Activated naive CD4-positive, alpha-beta T cell treated with anti-CD3 and anti-CD28 coated beads for 36 hours (primary cell): Measurements from ENCODE around the gene NOP14. TPM values are rescaled to one million over a fixed set of nuclear protein-coding genes. Genes with fewer than 3 reads are reported as not detected.
A peak's percentile ranks its signal among the peaks of the same experiment; 100 is the strongest.
"Not testable (repeated sequence)": the region's sequence is repeated elsewhere in the genome, so short reads cannot be mapped to it uniquely, and the experiment has no call there.

Experiments used
- CTCF ChIA-PET: fragments of 350-600 bp; sonication (Branson Sonifier 250); formaldehyde crosslinking; loops from one replicate; lab custom pipeline; 2021; ENCODE audit warnings: antibody characterized with exemption; lab: Charles Lee
- DNase-seq: peaks from one replicate; pipeline ENCODE4 v3.0.0-alpha.2; 2020
- H3K27ac Mint-ChIP-seq: one replicate; pipeline ENCODE4 v1.8.0; 2021; ENCODE audit warnings: mild to moderate bottlenecking, mixed read lengths
- H3K27me3 Mint-ChIP-seq: one replicate; pipeline ENCODE4 v1.8.0; 2021; ENCODE audit warnings: low read depth, mixed read lengths
- H3K36me3 Mint-ChIP-seq: one replicate; pipeline ENCODE4 v1.8.0; 2021; ENCODE audit warnings: low read depth, mixed read lengths
- H3K4me1 Mint-ChIP-seq: one replicate; pipeline ENCODE4 v1.8.0; 2021; ENCODE audit warnings: low read depth, mixed read lengths
- H3K4me3 Mint-ChIP-seq: one replicate; pipeline ENCODE4 v1.8.0; 2021; ENCODE audit warnings: mild to moderate bottlenecking, moderate library complexity, mixed read lengths
- H3K9me3 Mint-ChIP-seq: one replicate; pipeline ENCODE4 v1.8.0; 2021; ENCODE audit warnings: mixed read lengths
- intact Hi-C: fragments of 100-400 bp; cut with micrococcal nuclease; formaldehyde crosslinking; loops from one replicate; pipeline ENCODE4 v1.15.1; 2023
- total RNA-seq, 2 experiments: library from RNA; stranded (reverse); gene quantifications; one replicate each; pipeline ENCODE4 v1.2.3, GENCODE V29; 2021

Gene NOP14
- total RNA-seq, 2 experiments from 2014 or later = 48.3 to 55.1 TPM

DNA sequence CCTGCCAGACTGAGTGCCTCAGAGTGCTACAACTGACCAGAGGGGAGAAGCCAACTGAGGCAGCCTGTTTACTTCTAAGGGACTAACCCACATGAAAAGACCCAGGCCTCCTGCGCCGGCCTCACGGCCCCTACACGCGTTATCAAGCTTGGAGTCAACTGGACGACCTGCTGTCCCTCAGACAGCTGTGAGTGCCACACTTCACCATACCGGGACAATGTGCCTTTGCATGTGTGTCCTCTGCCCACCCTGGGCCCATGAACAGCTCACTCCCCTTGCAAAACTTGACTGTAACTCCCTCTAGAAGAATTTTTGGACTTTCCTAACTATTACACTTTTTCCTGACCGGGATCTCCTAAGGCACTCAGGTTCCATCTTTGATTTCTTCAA lies 1.8 kb downstream of the NOP14 start:
- H3K36me3 Mint-ChIP-seq = peaks cover 16% of the 10 kb centered on the region
- peak overlapping the region; percentile 80 for H3K4me3 Mint-ChIP-seq
- intact Hi-C loops = loop anchor here (5.0 to 10.0 kb wide), 3 partner anchors 126 to 1087 kb away; partner anchors contain the start of genes LRPAP1 and NSD2
- CTCF ChIA-PET = interaction anchor here (1.1 to 1.5 kb wide), 3 partner anchors 9 to 143 kb away, joined by 3 to 4 read pairs (median 3); no protein-coding TSS in a partner anchor
- no peaks in the 10 kb centered on the region for H3K27me3 Mint-ChIP-seq
- DNase-seq = peak; percentile 42
- H3K27ac Mint-ChIP-seq = peak overlapping the region; percentile 85
- H3K4me1 Mint-ChIP-seq = peaks cover 45% of the 10 kb centered on the region
- H3K9me3 Mint-ChIP-seq = no peaks in the 10 kb centered on the region

DNA sequence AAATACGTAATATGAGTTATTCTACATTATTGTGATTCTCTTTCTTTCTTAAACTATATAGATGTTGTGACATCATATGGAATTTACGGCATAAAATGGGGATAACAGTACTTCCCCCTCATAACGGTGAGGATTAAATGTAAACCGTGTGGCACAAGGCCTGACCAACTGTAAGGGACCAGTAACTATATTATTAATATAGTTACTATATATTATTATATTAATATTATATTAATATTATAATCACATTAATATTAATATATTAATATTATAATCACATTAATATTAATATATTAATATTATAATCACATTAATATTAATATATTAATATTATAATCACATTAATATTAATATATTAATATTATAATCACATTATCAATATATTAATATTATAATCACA lies 2.8 kb downstream of the NOP14 start:
- H3K27me3 Mint-ChIP-seq, H3K27ac Mint-ChIP-seq, CTCF ChIA-PET, H3K9me3 Mint-ChIP-seq, DNase-seq, H3K4me3 Mint-ChIP-seq: not testable (repeated sequence)
- intact Hi-C loops = loop anchor here (5.0 to 10.0 kb wide), 3 partner anchors 127 to 1086 kb away; partner anchors contain the start of genes LRPAP1 and NSD2
- Mint-ChIP-seq H3K36me3 (peaks cover 26% of the 10 kb centered on the region), H3K4me1 (peaks cover 54% of the 10 kb centered on the region)

DNA sequence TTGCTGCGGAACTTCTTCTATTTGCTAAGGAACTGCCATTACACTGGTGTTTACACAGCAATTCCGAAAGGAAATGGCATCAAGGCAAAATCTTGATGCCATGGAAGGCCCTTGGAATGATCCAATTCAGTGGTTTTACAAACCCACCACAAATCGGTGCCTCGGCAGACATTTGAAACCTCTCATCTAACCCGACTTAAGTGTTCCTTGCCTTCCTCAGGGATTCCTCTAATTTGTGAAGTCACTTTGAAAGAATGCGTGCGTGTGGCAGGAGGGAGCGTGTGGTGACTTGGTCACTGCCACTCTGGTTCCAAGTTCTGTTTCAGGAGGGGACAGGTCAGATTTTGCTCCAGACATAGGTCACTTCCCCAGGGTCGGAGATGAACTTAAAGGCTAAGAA lies 4.8 kb downstream of the NOP14 start:
- DNase-seq = no peak
- no peaks in the 10 kb centered on the region for H3K27me3 Mint-ChIP-seq
- peaks cover 67% of the 10 kb centered on the region for H3K4me1 Mint-ChIP-seq
- H3K27ac Mint-ChIP-seq = peak overlapping the region; percentile 52
- H3K9me3 Mint-ChIP-seq = no peaks in the 10 kb centered on the region
- CTCF ChIA-PET = no interaction called here
- no peak overlapping the region for H3K4me3 Mint-ChIP-seq
- intact Hi-C loops = no loop called here
- H3K36me3 Mint-ChIP-seq = peaks cover 42% of the 10 kb centered on the region

DNA sequence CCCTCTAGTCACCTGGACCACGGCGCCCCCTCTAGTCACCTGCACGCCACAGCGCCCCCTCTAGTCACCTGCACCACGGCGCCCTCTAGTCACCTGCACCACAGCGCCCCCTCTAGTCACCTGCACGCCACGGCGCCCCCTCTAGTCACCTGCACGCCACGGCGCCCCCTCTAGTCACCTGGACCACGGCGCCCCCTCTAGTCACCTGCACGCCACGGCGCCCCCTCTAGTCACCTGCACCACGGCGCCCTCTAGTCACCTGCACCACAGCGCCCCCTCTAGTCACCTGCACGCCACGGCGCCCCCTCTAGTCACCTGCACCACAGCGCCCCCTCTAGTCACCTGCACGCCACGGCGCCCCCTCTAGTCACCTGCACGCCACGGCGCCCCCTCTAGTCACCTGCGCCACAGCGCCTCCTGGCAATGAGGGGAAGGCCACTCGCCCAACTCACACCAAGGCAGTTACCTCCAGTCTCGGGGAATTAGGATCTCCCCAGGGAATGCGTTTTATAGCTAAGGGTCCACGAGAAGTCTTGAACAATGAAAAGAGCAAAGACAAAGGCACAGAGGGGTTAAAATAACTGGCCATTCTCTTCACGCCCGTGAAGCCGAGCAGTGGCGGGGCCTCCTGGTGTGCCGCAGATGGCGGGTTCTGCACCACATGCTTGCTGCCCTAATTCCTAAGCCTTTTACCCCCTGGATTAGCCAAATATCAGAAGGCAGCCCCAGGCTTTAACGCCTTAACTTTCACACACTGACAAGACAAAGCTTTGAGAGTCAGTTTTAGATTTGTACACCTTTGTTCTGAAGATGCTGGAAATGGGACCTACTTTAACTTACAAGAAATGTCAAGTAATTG lies 7.8 kb downstream of the NOP14 start:
- intact Hi-C loops = loop anchor here (1.0 to 2.0 kb wide), 2 partner anchors 33 to 111 kb away; no protein-coding TSS in a partner anchor
- Mint-ChIP-seq H3K4me3 (peak overlapping the region; percentile 23), H3K4me1 (peaks cover 66% of the 10 kb centered on the region), H3K27ac (peak overlapping the region; percentile 47), H3K36me3 (peaks cover 58% of the 10 kb centered on the region)
- CTCF ChIA-PET = interaction anchor here (0.5 to 4.8 kb wide), 12 partner anchors 7 to 486 kb away, joined by 3 to 53 read pairs (median 4); partner anchors contain the start of genes GRK4 and NOP14
- not testable (repeated sequence) for H3K27me3 Mint-ChIP-seq, H3K9me3 Mint-ChIP-seq, DNase-seq

DNA sequence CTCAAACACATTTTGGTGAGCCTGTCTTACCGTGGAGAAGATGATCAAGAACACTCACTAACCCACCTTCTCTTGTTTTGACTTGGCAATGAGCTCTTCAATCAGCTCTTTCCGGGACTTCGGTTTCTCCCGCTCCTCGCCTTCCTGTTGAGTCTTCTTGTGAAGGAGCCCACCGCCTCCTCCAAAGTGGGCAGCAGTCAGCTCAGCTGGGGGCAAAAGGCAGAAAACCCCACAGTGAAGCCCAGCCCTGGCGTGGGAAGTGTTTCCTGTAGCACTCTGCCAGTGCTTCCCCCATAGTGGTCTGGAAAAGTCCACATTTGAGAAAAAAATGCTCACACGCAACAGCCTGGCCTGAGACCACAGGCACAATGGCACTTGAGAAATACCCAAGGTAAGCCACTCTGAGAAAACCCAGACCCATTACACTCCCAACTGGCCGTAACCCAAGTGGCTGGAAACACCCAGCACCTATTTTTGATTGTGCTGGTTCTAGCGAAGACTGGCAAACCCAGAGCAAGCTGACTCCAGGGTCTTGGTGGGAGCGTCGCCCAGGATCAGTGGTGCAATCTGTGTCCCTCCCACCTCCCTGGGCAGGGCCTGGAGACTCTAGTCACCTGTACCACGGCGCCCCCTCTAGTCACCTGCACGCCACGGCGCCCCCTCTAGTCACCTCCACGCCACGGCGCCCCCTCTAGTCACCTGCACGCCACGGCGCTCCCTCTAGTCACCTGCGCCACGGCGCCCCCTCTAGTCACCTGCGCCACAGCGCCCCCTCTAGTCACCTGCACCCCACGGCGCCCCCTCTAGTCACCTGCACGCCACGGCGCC lies 8.6 kb downstream of the NOP14 start:
- Mint-ChIP-seq H3K27ac (peak overlapping the region; percentile 99), H3K9me3 (no peaks in the 10 kb centered on the region), H3K4me3 (peak overlapping the region; percentile 39), H3K4me1 (peaks cover 59% of the 10 kb centered on the region), H3K27me3 (no peaks in the 10 kb centered on the region), H3K36me3 (peaks cover 58% of the 10 kb centered on the region)
- peak; percentile 85 for DNase-seq
- intact Hi-C loops = loop anchor here (1.0 to 2.0 kb wide), 6 partner anchors 8 to 208 kb away; no protein-coding TSS in a partner anchor
- CTCF ChIA-PET = interaction anchor here (0.6 to 4.8 kb wide), 16 partner anchors 8 to 318 kb away, joined by 3 to 53 read pairs (median 3); partner anchors contain the start of genes GRK4 and NOP14

DNA sequence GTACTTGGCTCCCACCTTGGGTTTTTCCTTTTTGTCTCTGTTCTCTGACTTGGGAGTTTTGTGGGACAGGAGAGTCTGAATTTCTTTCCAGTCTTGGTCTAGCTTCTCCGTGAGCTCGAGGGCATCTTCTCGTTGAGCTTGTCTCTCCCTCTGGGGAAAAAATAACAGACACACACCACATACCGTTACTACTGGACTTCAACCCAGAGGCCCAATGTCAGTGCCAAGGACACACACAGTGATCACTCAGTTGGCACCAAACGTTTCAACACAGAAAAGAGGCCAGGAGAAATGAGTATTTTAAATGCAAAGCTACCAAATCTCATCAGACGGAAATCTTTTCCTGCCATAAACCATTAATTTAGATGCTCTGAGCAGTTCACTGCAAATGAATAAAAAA lies 9.7 kb downstream of the NOP14 start:
- H3K36me3 Mint-ChIP-seq = peaks cover 66% of the 10 kb centered on the region
- no peak for DNase-seq
- H3K4me1 Mint-ChIP-seq = peaks cover 50% of the 10 kb centered on the region
- intact Hi-C loops = no loop called here
- peak overlapping the region; percentile 99 for H3K27ac Mint-ChIP-seq
- H3K27me3 Mint-ChIP-seq = no peaks in the 10 kb centered on the region
- H3K9me3 Mint-ChIP-seq = no peaks in the 10 kb centered on the region
- no peak overlapping the region for H3K4me3 Mint-ChIP-seq
- CTCF ChIA-PET = interaction anchor here (0.6 to 4.8 kb wide), 14 partner anchors 8 to 319 kb away, joined by 3 to 53 read pairs (median 3); partner anchors contain the start of genes GRK4 and NOP14

DNA sequence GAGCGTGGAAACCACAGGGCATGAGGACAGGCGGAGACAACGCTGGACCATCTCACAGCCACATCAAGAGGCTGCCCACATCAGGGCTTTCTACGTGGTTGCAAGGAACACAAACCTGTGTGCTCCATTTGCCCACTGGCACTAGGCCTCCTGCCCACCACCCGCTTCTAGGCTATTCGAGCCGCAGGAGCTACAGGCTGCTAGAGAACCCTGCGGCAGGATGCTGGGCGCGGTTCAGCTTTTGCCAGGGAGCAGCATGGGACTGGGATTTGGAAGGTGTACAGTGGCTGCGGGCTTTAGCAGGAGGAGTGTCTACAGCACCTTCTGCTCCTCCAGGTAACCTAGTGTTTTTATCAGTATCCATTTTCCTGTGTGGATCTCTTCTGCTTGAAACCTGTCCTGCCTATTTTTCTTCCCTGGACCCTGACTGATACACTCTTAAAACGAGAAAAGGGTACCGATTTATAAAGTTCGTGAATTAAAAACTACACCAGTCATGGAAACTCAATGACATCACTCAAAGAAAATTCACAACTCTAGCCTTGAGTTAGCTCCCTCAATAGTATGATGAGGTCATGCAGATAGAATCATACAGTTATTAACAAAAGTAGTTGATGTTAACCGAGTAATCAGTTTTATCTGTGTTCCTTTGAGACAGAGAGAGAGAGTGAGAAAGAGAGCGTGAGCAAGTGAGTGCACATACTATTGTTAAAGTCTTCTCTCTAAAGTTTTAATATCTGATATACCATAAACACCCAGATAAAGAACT lies 12.8 kb downstream of the NOP14 start:
- no peak for DNase-seq
- H3K27me3 Mint-ChIP-seq = no peaks in the 10 kb centered on the region
- peak overlapping the region; percentile 52 for H3K27ac Mint-ChIP-seq
- CTCF ChIA-PET = interaction anchor here (1.5 kb wide), 1 partner anchor 12 kb away, joined by 4 read pairs; no protein-coding TSS in a partner anchor
- intact Hi-C loops = no loop called here
- H3K9me3 Mint-ChIP-seq = no peaks in the 10 kb centered on the region
- peaks cover 23% of the 10 kb centered on the region for H3K4me1 Mint-ChIP-seq
- peaks cover 67% of the 10 kb centered on the region for H3K36me3 Mint-ChIP-seq
- no peak overlapping the region for H3K4me3 Mint-ChIP-seq

DNA sequence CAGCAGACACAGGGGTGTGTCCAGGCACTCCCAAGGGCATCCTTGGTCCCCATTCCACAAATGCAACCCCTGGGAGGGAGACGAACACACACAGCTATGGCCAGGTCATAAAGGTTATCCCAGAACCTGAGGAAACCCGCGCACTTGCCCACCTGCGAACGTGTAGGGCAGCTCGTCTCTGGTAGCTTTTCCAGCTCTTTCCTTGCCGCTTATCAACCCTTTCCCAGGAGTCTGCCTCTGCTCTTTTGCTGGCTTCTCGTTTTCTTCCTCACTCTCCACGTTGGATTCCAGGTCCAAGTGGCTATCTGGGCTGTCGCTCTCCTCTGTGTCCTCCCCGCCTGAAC lies 13.5 kb downstream of the NOP14 start:
- CTCF ChIA-PET = interaction anchor here (0.6 to 1.5 kb wide), 2 partner anchors 12 to 79 kb away, joined by 4 read pairs; no protein-coding TSS in a partner anchor
- H3K27ac Mint-ChIP-seq = peak overlapping the region; percentile 37
- no peaks in the 10 kb centered on the region for H3K9me3 Mint-ChIP-seq
- H3K27me3 Mint-ChIP-seq = no peaks in the 10 kb centered on the region
- no peak overlapping the region for H3K4me3 Mint-ChIP-seq
- peaks cover 69% of the 10 kb centered on the region for H3K36me3 Mint-ChIP-seq
- H3K4me1 Mint-ChIP-seq = peaks cover 20% of the 10 kb centered on the region
- DNase-seq = no peak
- intact Hi-C loops = no loop called here

DNA sequence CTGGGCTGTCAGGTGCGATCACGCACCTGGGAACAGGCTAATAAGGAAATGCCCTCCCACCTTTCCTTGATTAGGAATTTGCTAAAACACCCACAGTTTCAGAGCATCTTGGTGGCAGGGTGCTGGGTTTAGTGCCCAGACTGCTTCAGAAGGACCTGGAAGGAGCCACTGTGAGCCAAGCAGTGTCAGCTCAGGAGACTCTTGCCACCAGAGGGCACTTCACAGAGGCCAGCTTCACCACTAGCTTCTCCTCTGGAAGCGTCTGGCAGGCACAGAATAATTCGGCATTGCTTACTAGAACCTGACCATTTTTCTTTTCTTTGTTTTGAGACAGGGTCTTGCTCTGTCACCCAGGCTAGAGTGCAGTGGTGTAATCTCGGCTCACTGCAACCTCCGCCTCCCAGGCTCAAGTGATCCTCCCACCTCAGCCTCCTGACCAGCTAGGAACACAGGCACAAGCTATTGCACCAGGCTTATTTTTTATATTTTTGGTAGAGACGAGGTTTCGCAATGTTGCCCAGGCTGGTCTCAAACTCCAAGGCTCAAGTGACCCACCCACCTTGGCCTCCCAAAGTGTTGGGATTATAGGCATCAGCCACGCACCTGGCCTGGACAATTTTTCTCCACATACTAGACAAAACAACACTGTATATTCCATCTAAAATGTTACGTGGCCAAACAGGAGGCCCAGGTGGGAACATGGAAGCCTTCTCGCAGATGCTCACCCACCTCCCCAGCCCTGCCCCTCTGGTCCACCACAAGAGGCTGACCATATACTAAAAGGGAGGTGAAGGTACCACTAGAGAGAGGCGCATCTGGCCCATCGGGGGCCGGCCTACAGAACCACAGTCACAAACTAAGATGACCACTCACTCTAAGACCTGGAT lies 14.1 kb downstream of the NOP14 start:
- Mint-ChIP-seq H3K27ac (peak overlapping the region; percentile 58), H3K4me1 (peaks cover 14% of the 10 kb centered on the region), H3K9me3 (no peaks in the 10 kb centered on the region), H3K36me3 (peaks cover 66% of the 10 kb centered on the region), H3K27me3 (no peaks in the 10 kb centered on the region), H3K4me3 (no peak overlapping the region)
- CTCF ChIA-PET = interaction anchor here (0.6 to 1.5 kb wide), 6 partner anchors 13 to 163 kb away, joined by 3 to 5 read pairs (median 4); no protein-coding TSS in a partner anchor
- intact Hi-C loops = no loop called here
- DNase-seq = peak; percentile 48

DNA sequence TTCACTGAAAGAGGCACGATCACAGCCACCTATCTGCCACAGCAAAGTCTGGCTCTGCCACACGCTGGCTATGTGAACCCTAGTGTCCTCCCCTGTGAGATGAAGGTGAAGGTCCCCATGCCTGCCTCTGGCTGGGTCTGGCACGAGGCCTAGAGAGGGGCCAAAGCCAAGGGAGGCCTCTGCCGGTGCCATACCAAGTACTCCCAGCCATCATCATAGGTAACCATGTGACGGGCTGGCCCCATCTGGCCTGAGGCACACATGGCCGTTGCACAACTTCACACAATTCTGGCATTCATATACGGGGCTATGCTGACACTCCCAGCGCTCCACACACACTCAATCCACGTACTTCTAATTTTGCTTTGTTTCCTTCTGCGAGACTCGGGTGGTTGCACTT lies 15.3 kb downstream of the NOP14 start:
- DNase-seq = no peak
- peaks cover 3% of the 10 kb centered on the region for H3K4me1 Mint-ChIP-seq
- H3K27ac Mint-ChIP-seq = no peak overlapping the region
- intact Hi-C loops = no loop called here
- H3K9me3 Mint-ChIP-seq = no peaks in the 10 kb centered on the region
- peaks cover 62% of the 10 kb centered on the region for H3K36me3 Mint-ChIP-seq
- no peak overlapping the region for H3K4me3 Mint-ChIP-seq
- H3K27me3 Mint-ChIP-seq = no peaks in the 10 kb centered on the region
- CTCF ChIA-PET = interaction anchor here (1.1 to 1.4 kb wide), 4 partner anchors 12 to 90 kb away, joined by 3 to 5 read pairs (median 3); no protein-coding TSS in a partner anchor
